Endodermal cell (in vitro differentiated cells): ENCODE data around the gene TPRX1. TPM values are rescaled to one million over a fixed set of nuclear protein-coding genes. Genes with fewer than 3 reads are reported as not detected.
A peak's percentile ranks its signal among the peaks of the same experiment; 100 is the strongest.
"Not testable (repeated sequence)": the region's sequence is repeated elsewhere in the genome, so short reads cannot be mapped to it uniquely, and the experiment has no call there.

Experiments
- DNase-seq: peaks from one replicate; pipeline ENCODE4 v3.0.0-alpha.2; 2017
- H3K27ac ChIP-seq: 2 replicates; pipeline ENCODE4 v1.5.1; 2013; ENCODE audit warnings: mild to moderate bottlenecking, low read depth, low read length, moderate library complexity
- H3K27me3 ChIP-seq: 2 replicates; pipeline ENCODE4 v1.6.1; 2013; ENCODE audit warnings: mild to moderate bottlenecking, low read length, moderate library complexity; ENCODE audit not compliant: insufficient read depth, control insufficient read depth, poor library complexity, severe bottlenecking
- H3K36me3 ChIP-seq: 2 replicates; pipeline ENCODE4 v1.7.0; 2013; ENCODE audit warnings: mild to moderate bottlenecking, low read length, moderate library complexity; ENCODE audit not compliant: control insufficient read depth, insufficient read depth
- H3K4me1 ChIP-seq: one replicate; pipeline ENCODE4 v1.7.0; 2013; ENCODE audit warnings: low read length; ENCODE audit not compliant: control insufficient read depth, insufficient read depth
- H3K4me3 ChIP-seq: 2 replicates; pipeline ENCODE4 v1.5.1; 2013; ENCODE audit warnings: mild to moderate bottlenecking, low read length, moderate library complexity
- H3K9ac ChIP-seq: 2 replicates; pipeline ENCODE4 v1.6.1; 2013; ENCODE audit warnings: mild to moderate bottlenecking, low read length, moderate library complexity; ENCODE audit not compliant: poor library complexity, severe bottlenecking; ENCODE audit errors: extremely low read depth
- H3K9me3 ChIP-seq: 2 replicates; pipeline ENCODE4 v1.6.1; 2013; ENCODE audit warnings: mild to moderate bottlenecking, low read length, moderate library complexity; ENCODE audit not compliant: control insufficient read depth
- H3K27ac Mint-ChIP-seq: 2 replicates; pipeline ENCODE4 v1.8.0; 2020; ENCODE audit warnings: mixed read lengths
- H3K27me3 Mint-ChIP-seq: 2 replicates; pipeline ENCODE4 v1.8.0; 2021; ENCODE audit warnings: mild to moderate bottlenecking, mixed read lengths; ENCODE audit not compliant: insufficient read depth
- H3K36me3 Mint-ChIP-seq: 2 replicates; pipeline ENCODE4 v1.8.0; 2020; ENCODE audit warnings: low read depth, mixed read lengths
- H3K4me1 Mint-ChIP-seq: 2 replicates; pipeline ENCODE4 v1.8.0; 2020; ENCODE audit warnings: mixed read lengths
- H3K4me3 Mint-ChIP-seq: 2 replicates; pipeline ENCODE4 v1.8.0; 2020; ENCODE audit warnings: mild to moderate bottlenecking, moderate library complexity, mixed read lengths
- H3K9me3 Mint-ChIP-seq: 2 replicates; pipeline ENCODE4 v1.8.0; 2020; ENCODE audit warnings: mild to moderate bottlenecking, mixed read lengths
- CTCF ChIP-seq: fragments of 200-600 bp; sonication (generic); conservative IDR thresholded peaks from 2 replicates; pipeline ENCODE4 v1.5.0; 2021; ENCODE audit warnings: antibody characterized with exemption, mild to moderate bottlenecking
- WGBS, 2 experiments: methylation state at CpG; one replicate each; pipeline versions ENCODE4 v1.1.5 to v1.1.7; 2013; ENCODE audit warnings: missing lambda C conversion rate in 2 of 2, mixed read lengths in 1 of 2; ENCODE audit not compliant: insufficient coverage in 1 of 2, insufficient read length in 1 of 2; 5-methylcytosine and 5-hydroxymethylcytosine counted together
- total RNA-seq, 2 donors: library from RNA; stranded (reverse); fragmentation: NEBNext Ultra II Directional in 1 of 2; extraction: Animal tissue kit (Norgen Biotek cat#: 25700) in 1 of 2; gene quantifications; 2 replicates in 1 of 2; 3 replicates in 1 of 2; pipeline ENCODE4 v1.2.1, GENCODE V29; 2021

Gene TPRX1
- total RNA-seq, 2 donors from 2014 or later, result not detected

- H3K27me3 ChIP-seq, result no peaks in the 10 kb centered on the region
- no peaks in the 10 kb centered on the region for H3K9me3 ChIP-seq
- H3K36me3 Mint-ChIP-seq, result no peaks in the 10 kb centered on the region
- no peak for DNase-seq
- H3K9ac ChIP-seq, result peak overlapping the region; percentile 18
- H3K27me3 Mint-ChIP-seq, result no peaks in the 10 kb centered on the region
- peaks cover 12% of the 10 kb centered on the region for H3K4me1 ChIP-seq
- no peak overlapping the region for H3K4me3 ChIP-seq
- no peak for TF ChIP-seq CTCF
- H3K4me1 Mint-ChIP-seq, result peaks cover 41% of the 10 kb centered on the region
- peak overlapping the region; percentile 96 for H3K27ac Mint-ChIP-seq
- WGBS, 2 experiments, result 83 to 86% methylated on average over 2 of the region's 2 CpGs
- H3K9me3 Mint-ChIP-seq, result no peaks in the 10 kb centered on the region
- H3K4me3 Mint-ChIP-seq, result peak overlapping the region; percentile 35
- no peaks in the 10 kb centered on the region for H3K36me3 ChIP-seq
- H3K27ac ChIP-seq, result peak overlapping the region; percentile 51
Measured at GRCh38 chr19:47820410-47820809, 16.1 kb upstream of the TPRX1 start.

GRCh38 chr19:47819858-47820257 lies 15.5 kb upstream of the TPRX1 start:
- no peak for TF ChIP-seq CTCF
- Histone ChIP-seq H3K4me3 (peak overlapping the region; percentile 13), H3K4me1 (peaks cover 12% of the 10 kb centered on the region), H3K36me3 (no peaks in the 10 kb centered on the region), H3K27ac (peak overlapping the region; percentile 51), H3K27me3 (no peaks in the 10 kb centered on the region), H3K9me3 (no peaks in the 10 kb centered on the region), H3K9ac (peak overlapping the region; percentile 18)
- 5 to 12% methylated on average over 6 to 10 of the region's 10 CpGs for WGBS, 2 experiments
- H3K9me3 Mint-ChIP-seq, result no peaks in the 10 kb centered on the region
- H3K27ac Mint-ChIP-seq, result peak overlapping the region; percentile 96
- peak overlapping the region; percentile 35 for H3K4me3 Mint-ChIP-seq
- H3K36me3 Mint-ChIP-seq, result no peaks in the 10 kb centered on the region
- H3K27me3 Mint-ChIP-seq, result no peaks in the 10 kb centered on the region
- peak; percentile 92 for DNase-seq
- H3K4me1 Mint-ChIP-seq, result peaks cover 41% of the 10 kb centered on the region

GRCh38 chr19:47818221-47818620 lies 13.9 kb upstream of the TPRX1 start:
- DNase-seq, H3K36me3 Mint-ChIP-seq, H3K9me3 Mint-ChIP-seq, H3K27ac Mint-ChIP-seq, H3K4me3 Mint-ChIP-seq, H3K27ac ChIP-seq, H3K27me3 ChIP-seq, H3K27me3 Mint-ChIP-seq, H3K36me3 ChIP-seq, H3K9me3 ChIP-seq, H3K4me3 ChIP-seq, H3K9ac ChIP-seq: not testable (repeated sequence)
- 92% methylated on average over 1 of the region's 1 CpG; no CpG with 5 or more reads in 1 of the 2 experiments for WGBS, 2 experiments
- peaks cover 40% of the 10 kb centered on the region for H3K4me1 Mint-ChIP-seq
- peaks cover 12% of the 10 kb centered on the region for H3K4me1 ChIP-seq

- WGBS, 2 experiments, result 97% methylated on average over 6 of the region's 8 CpGs; no CpG with 5 or more reads in 1 of the 2 experiments
- not testable (repeated sequence) for H3K27ac Mint-ChIP-seq, DNase-seq, H3K9ac ChIP-seq, H3K9me3 Mint-ChIP-seq, H3K36me3 Mint-ChIP-seq, H3K4me1 ChIP-seq, H3K27ac ChIP-seq, H3K9me3 ChIP-seq, H3K27me3 Mint-ChIP-seq, H3K36me3 ChIP-seq, H3K4me3 Mint-ChIP-seq, H3K4me3 ChIP-seq, H3K27me3 ChIP-seq
- H3K4me1 Mint-ChIP-seq, result peaks cover 21% of the 10 kb centered on the region
Measured at GRCh38 chr19:47816270-47816669, 11.9 kb upstream of the TPRX1 start.
